RKO (cell line): ENCODE data around the gene SLC6A7.

ENCODE experiments used
- DNase-seq: peaks from one replicate; pipeline ENCODE4 v3.0.0-alpha.2; 2016; ENCODE audit warnings: low spot score

Gene SLC6A7

GRCh38 chr5:150155258-150156026, 34.4 kb upstream of the SLC6A7 start, which contains the start of gene PDGFRB:
TSS of gene PDGFRB (minus strand) at chr5:150155845. CDS start at chr5:150137047, 18,798 bp downstream.
- DNase-seq, result no peak

GRCh38 chr5:150156027-150156368, 33.9 kb upstream of the SLC6A7 start:
- no peak for DNase-seq

GRCh38 chr5:150156540-150156939, 33.3 kb upstream of the SLC6A7 start:
- no peak for DNase-seq

GRCh38 chr5:150157168-150157567, 32.7 kb upstream of the SLC6A7 start:
- no peak for DNase-seq

GRCh38 chr5:150158170-150158949, 31.5 kb upstream of the SLC6A7 start:
- DNase-seq, result no peak

GRCh38 chr5:150159031-150159430, 30.8 kb upstream of the SLC6A7 start:
- DNase-seq, result no peak

GRCh38 chr5:150159741-150160179, 30.1 kb upstream of the SLC6A7 start:
- no peak for DNase-seq

- DNase-seq, result no peak
Measured at GRCh38 chr5:150160448-150161081, 29.3 kb upstream of the SLC6A7 start.

- DNase-seq, result peak; percentile 66
Measured at GRCh38 chr5:150161242-150162141, 28.4 kb upstream of the SLC6A7 start.

- no peak for DNase-seq
Measured at GRCh38 chr5:150162142-150162513, 27.7 kb upstream of the SLC6A7 start.

GRCh38 chr5:150163035-150163434, 26.8 kb upstream of the SLC6A7 start:
- DNase-seq, result no peak

GRCh38 chr5:150163547-150164059, 26.3 kb upstream of the SLC6A7 start:
- DNase-seq, result no peak

- DNase-seq, result no peak
Measured at GRCh38 chr5:150164211-150164980, 25.5 kb upstream of the SLC6A7 start.

- no peak for DNase-seq
Measured at GRCh38 chr5:150166037-150166649, 23.7 kb upstream of the SLC6A7 start.

GRCh38 chr5:150166650-150167511, 23.0 kb upstream of the SLC6A7 start, which contains the start of gene CDX1:
TSS of gene CDX1 (plus strand) at chr5:150166778. CDS start at chr5:150166877, 99 bp downstream.
- DNase-seq, result no peak

GRCh38 chr5:150167512-150167850, 22.4 kb upstream of the SLC6A7 start:
- no peak for DNase-seq

- no peak for DNase-seq
Measured at GRCh38 chr5:150167908-150168307, 22.0 kb upstream of the SLC6A7 start.

- DNase-seq, result no peak
Measured at GRCh38 chr5:150168864-150169263, 21.0 kb upstream of the SLC6A7 start.

GRCh38 chr5:150172145-150172544, 17.7 kb upstream of the SLC6A7 start:
- DNase-seq, result no peak
